AG10803 (cell line): ENCODE measurements around the gene HSPD1.

Source experiments
- DNase-seq: peaks from one replicate; pipeline ENCODE4 v3.0.0; 2010; ENCODE audit warnings: low read depth
- H3K4me3 ChIP-seq: 2 replicates; pipeline ENCODE4 v1.5.1; 2011; ENCODE audit warnings: mild to moderate bottlenecking, low read length, control low read depth
- TF ChIP-seq, protein P1 (sequence below): conservative IDR thresholded peaks from 2 replicates; pipeline ENCODE4 v1.5.1; 2011; ENCODE audit warnings: mild to moderate bottlenecking, low read length, control low read depth, inconsistent platforms

HSPD1 gene

DNA sequence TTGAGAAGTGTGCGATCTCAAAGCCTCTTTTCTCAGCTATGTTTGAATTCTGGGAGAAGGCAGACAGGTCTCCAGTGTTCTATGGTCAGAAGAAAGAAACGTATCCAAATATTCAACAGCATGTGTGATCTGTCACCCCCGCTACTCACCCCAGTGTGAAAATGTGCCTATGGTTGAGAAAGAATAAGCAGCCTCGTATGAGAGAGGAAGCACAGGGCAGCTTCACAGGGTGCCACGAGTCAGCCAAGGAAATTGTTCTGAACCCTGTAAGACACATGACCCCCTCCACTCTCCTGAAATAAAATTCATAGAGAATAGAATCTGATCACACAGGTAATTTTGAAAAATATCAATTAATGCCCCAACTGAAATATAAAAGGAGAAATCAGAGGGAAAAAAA lies 56.8 kb downstream of the HSPD1 start:
- no peak overlapping the region for H3K4me3 ChIP-seq
- TF ChIP-seq, protein P1, sequence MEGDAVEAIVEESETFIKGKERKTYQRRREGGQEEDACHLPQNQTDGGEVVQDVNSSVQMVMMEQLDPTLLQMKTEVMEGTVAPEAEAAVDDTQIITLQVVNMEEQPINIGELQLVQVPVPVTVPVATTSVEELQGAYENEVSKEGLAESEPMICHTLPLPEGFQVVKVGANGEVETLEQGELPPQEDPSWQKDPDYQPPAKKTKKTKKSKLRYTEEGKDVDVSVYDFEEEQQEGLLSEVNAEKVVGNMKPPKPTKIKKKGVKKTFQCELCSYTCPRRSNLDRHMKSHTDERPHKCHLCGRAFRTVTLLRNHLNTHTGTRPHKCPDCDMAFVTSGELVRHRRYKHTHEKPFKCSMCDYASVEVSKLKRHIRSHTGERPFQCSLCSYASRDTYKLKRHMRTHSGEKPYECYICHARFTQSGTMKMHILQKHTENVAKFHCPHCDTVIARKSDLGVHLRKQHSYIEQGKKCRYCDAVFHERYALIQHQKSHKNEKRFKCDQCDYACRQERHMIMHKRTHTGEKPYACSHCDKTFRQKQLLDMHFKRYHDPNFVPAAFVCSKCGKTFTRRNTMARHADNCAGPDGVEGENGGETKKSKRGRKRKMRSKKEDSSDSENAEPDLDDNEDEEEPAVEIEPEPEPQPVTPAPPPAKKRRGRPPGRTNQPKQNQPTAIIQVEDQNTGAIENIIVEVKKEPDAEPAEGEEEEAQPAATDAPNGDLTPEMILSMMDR: no peak
- no peak for DNase-seq

DNA sequence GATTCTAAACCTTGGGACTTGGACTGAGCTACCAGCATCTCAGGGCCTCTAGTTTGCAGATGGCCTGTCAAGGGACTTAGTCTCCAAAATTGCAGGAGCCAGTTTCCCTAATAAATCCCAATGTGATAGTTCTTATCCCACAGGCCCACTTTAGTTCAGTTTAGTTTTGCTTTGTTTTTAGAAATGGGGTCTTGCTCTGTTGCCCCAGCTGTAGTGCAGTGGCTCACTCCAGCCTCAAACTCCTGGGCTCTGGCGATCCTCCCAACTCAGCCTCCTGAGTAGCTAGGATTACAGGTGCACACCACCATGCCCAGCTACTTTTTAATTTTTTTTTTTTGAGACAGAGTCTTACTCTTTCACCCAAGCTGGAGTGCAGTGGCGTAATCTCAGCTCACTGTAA lies 62.3 kb downstream of the HSPD1 start:
- no peak overlapping the region for H3K4me3 ChIP-seq
- DNase-seq: no peak
- TF ChIP-seq, protein P1: no peak
